Middle frontal gyrus (tissue), 1 donor: ENCODE measurements around the gene ATP6V0E2.
A peak's percentile ranks its signal among the peaks of the same experiment; 100 is the strongest.

ENCODE experiments used
- DNase-seq: peaks from one replicate; pipeline ENCODE4 v3.0.0-alpha.2; 2015; ENCODE audit warnings: low spot score; ENCODE audit errors: extremely low spot score

Gene ATP6V0E2

DNA sequence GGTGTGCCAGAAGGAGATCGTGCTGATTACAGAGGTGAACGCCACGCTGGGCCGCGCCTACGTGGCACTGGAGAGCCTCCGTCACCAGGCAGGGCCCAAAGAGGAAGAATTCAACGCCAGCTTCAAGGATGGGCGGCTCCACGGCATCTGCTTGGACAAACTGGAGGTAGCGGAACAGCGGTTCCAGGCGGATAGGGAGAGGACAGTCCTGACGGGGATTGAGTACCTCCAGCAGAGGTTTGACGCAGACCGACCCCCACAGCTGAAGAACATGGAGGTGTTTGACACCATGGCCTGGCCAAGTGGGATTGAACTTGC is 12.1 kb upstream of the ATP6V0E2 start:
- DNase-seq: no peak

DNA sequence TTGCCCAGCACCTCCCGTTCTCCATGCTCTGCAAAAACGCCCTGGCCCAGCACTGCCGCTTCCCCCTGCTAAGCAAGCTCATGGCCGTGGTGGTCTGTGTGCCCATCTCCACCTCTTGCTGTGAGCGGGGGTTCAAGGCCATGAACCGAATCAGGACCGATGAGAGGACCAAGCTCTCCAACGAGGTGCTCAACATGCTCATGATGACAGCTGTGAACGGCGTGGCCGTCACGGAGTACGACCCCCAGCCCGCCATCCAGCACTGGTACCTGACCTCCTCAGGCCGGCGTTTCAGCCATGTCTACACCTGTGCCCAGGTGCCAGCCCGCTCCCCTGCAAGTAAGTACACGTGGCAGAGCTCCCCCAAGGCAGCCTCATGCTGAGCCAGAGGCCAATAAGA is 11.6 kb upstream of the ATP6V0E2 start:
- no peak for DNase-seq

DNA sequence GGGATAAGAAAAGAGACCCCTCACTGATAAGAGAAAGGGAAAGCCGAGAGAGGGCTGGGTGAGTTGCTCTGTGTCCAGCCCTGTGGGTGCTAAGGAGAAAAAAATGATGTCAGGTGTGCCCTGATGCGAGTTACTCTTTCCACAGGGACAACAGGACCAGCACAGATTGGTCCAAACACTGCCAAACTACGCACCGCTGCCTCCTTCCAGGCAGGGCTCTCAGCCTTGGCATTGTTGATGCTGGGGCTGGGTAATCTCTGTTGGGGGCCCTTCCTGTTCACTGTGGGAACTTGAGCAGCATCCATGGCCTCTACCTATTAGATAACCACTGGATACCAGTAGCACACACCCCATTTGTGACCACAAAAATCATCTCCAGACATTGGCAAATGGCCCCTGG is 10.3 kb upstream of the ATP6V0E2 start:
- DNase-seq: no peak

DNA sequence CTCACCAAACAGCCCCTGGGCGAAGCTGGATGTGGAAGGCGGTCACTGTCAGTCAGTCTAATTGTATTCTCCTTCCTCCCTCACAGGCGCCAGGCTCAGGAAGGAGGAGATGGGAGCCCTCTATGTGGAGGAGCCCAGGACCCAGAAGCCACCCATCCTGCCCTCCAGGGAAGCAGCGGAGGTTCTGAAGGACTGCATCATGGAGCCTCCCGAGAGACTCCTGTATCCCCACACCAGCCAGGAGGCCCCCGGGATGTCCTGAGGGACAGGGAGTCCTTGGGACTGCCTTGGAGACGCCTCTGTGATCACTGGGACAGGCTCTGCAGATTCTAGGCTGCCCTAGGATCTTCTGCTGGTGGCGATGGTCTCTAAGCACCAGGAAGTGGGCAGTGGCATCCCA is 9.7 kb upstream of the ATP6V0E2 start:
- DNase-seq: no peak

DNA sequence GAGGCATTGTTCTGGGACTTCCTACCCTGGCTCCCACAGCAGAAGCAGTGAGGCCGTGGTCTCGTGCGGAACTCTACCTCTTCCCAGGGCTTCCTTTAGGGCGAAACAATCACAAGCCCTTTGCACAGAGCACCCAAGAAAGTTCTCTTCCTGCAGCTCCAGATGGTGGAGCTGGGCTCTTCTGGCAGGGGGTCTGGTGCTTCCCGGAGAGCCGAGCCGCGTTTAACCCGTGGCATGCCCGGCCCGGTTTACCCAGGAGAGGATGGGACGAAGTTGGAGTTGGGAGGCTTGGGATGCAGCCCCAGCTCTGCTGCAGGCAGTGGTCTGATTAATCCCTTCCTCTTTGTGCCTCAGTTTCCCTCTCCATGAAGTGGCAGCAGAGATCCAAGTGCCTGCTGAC is 9.0 kb upstream of the ATP6V0E2 start:
- no peak for DNase-seq

DNA sequence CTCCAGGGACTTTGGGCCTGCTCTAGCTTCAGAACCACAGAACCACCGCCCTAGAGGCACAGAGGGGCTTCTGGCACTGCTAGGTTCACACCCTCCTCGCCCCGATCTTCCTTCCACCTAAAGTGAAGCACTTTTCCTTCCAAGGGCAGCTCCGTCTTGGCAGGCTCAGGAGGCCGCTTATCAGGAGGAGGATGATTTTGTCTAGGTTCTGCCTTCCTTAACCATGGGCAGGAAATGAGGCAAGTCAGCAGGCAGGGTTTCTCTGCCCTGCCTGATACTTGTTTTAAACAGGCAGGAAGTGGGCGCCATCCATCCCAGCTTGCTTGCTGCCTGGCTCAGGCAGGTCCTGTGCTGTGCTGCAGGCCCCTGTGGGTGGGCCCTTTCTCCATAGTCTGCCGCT is 8.3 kb upstream of the ATP6V0E2 start:
- no peak for DNase-seq

DNA sequence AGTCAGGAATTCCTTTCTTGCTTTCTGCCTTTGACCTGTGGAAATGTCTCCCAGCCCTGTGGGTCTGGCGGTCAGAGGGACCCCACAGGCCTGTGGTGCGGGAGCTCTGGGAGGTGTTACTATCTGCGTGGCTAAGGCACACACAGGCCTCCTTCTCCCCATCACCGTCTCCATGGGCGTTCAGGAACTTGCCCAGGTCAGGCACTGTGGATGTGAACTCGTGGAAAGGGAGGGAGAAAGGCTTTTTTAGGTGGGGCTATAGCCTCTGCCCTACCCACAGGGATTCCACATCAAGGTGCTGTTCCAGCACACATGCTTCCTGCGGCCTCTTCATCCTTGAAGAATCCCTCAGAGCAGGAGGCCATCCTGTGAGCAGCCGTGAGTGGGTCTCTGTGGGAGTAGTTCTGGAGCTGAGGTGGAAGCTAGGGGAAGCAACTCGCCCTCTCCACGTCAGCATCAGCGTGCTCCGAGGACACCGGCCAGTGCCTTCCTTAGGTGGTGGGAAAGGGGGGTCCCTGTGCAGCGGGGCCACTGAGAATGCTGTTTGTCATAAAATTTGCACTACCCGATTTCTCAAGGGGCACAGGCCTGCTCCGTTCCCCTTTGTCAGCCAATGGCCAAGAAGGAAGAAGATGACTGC is 7.5 kb upstream of the ATP6V0E2 start:
- no peak for DNase-seq

DNA sequence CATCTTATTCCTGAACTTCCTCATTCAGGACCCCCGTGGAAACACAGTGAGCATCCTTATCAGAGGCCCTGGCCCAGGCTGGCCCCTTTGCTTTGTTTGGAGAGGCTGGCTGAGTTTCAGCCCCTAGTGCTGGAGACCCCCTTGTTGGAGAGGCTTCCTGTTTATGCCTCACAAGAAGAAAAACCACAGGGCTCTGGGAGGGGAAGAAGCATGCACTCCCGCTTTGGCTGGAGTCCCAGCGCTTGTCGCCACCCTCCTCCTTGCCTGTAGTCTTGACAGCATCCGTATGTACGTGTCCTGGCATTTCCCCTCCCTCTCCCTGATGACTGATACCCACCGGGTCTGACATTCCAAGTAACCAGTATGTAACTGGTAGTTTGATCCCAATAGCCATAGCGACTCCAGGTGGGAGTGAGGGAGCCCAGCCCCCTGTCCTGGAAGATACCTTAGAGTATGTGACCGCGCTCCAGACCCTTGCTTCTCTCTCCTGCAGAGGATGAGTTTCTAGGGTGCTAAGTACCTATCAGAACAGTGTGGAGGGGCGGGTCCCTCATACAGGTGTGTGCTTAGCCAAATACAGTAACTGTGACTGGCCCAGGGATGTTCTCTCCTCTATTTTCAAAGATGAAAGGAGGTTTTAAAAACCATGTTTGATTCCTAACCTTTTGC is 6.9 kb upstream of the ATP6V0E2 start:
- DNase-seq: no peak

DNA sequence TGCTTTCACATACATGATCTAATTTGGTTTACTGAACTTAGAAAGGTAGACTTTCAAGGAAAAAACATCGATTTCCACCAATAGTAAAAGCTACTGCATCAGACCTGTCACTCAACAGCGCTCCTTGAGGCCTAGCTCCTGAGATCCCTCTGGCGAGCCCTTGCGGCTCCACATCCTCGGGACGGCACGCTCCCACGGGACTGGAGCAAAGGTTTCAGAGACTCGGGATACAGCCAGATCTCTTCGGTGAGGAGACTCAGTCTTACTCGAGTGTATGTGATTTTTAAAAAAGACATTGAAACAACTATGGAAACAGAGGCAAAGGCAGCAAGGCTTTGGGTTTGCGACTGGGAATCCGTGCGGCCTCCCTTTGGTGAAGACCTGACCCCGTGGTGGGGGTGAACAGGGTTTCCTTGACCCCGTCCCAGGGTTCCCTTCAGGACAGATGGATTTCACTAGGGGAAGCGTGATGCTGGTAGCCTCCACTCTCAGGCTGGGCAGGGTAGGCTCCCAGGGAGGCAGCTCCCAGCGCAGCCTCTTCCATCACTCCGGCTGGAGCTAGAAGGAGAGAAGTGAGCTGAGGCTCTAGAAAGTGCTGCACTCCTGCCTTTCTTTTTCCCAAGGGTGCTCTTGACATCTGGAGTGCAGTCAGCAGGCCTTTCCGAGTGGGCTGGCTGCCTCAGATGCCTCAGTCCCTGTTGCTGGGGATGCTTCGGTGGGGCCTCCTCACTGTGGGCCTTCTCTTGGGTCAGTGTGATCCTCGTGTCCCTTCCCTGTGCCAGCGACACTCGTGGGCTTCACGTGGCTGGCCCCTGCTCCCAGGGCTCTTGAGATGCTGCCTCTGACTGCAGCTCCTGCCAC is 5.8 kb upstream of the ATP6V0E2 start:
- no peak for DNase-seq

DNA sequence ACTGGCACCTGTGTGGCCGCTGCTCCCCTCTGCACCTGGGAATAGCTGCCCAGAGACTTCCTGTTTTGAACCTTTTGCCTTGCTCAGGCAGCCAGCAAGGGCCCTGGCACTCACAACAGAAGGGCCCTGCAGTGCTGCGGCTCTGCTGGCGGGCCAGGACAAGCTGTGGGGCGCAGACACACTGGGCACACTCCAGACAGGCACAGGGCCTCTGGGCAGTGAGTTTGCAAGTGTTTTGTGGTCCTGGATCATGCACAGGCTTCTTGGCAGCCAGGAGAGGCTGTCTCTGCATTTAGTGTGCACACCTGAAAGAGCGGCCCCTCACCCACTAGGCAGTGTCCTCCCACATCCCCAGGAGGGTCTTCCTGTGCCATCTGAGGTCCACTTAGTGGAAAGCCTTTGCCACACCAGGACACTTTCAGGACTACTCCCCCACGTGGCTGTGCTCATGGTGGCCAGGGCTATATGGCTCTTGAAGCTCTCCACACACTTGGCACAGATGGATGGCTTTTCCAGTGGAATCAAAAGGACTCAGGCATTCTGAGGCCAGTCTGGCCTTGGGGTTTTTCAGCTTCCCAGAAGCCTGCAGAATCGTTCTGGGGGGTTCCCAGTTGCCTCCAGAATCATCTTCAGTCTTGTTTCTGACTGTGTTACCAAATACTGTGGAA is 5.0 kb upstream of the ATP6V0E2 start:
- no peak for DNase-seq

DNA sequence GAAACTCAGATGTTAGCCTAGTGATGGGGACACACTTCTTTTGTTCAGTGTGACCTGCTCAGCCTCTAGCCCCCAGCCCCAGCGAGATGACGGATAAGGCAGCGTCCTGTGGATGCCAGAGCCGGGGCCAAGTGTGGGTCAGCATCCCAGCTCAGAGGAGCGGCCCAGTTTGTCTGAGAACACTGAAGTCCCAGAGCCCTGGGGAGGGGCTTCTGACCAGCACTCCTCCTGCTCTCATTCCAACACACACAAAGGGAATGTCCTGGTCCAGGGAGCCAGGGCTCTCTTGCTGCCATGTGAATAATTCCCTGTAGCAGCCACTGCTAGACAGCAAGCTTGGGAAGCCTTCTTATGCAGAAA is 4.5 kb upstream of the ATP6V0E2 start:
- no peak for DNase-seq

DNA sequence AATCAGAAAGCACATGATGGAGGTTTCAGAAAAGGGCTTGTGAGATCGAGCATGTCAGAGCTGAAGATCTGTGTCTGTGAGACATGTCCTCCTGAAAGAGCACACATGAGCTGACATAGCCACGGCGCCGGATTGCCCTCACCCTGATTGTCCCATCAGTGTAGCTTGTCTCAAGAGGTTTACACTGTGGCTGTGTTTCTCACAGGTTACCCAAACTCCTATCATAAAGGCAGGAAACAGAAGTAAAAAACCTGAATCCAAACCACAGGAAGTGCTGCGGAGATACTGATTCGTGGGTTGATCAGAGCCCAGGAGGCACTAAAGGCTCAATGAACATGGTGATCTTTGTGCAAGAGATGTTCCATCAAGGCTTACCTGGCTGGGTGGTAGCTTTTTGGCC is 3.9 kb upstream of the ATP6V0E2 start:
- no peak for DNase-seq

DNA sequence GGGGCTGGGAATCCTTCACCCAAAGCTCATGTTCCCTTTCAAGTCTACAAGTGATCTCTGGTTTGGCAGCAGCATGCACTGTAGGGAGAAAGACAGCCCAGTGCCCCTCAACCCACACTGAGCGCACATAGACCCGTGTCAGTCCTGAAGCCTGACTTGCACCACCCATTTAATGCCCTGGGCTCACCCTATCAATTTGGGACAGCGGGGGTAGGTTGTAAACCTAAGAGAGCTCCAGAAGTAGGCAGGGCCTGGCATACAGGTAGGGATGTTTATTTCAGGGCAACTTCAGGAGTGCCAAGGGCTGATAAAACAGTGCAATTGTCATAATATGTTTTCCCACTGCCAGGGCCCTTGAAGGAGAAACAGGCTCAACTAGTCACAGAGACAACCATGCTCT is 3.5 kb upstream of the ATP6V0E2 start:
- DNase-seq: no peak

DNA sequence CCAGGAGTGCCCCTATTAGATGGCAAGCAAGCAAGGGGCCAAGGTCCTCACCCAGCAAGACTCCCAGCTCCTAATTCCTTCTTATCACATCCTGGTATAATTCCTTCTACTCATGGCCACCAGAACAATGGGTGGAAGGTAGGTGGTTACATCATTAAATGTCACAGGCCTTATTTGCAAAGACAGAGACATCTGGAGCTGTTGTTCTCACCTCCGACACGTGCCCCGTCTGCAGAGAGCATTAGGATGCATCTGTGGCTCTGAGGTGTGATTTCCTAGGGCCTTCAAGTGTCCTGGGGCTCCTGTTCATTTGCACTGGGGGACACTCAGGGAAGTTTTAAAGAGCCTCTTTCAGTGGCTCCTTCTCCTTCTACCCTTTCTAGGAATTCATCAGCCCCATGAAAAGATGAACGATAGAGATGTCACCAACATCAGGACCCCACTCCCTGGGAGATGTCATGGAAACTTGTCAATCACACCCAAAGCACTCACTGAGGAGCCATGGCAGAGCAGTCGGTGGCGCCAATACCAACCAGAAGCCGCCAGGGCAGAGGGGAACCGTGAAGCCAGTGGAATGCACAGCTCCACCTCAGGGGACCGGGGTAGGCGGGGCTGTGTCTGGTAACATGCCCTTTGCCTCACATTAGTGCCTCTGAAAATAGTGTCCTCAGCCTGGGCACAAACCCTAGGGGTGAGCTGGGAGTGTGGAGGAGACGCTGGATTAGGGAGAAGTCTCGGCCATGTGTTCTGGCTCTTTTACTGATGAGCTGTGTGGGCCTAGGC is 2.9 kb upstream of the ATP6V0E2 start:
- DNase-seq: no peak

DNA sequence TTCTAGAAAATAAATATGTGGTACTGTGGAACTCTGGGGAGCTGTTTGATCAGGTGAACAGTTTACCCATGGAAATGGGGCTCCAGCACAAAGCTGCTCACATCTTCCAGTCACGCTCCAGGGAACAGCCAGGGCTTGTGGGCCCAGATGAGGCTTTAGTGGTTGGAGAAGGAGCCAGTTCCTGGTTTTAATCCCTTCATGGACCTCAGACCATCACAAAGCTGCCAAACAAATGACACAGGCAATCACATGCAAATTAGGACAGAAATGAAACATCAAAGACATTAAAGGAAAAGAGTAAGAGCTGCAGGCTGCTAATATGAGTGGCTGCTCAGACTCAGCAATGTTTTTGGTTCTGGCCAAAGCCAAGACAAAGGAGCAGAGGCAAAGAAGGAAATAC is 2.2 kb upstream of the ATP6V0E2 start:
- DNase-seq: no peak

DNA sequence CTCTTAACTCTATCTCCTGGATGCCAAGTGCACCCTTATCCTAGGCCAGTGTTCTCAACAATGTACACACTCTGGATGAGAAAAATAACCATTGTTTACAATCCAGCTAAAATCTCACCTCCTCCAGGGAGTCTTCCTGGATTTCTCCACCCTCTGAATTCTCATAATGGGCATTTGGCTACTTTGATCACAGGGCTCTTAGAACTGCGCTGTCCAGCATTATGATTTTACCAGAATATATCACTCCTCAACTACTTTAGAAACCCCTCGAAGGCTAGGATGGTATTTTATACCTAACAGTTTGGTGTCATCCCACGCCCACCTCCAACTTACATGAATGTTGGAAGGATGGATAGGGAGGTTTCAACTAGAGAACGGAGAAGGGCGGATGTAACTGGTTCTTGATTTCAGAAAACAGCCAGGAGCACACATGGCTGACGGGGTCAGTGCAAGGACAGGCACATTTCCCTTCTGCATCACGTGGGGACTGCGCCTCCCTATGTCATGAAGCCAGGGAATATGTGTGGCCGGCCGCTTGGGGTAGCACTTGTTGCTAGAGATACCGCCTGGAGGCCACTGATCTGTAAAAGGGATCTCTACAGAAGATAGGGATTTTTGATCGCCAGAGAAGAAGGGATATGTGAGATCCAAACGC is 1.2 kb upstream of the ATP6V0E2 start:
- peak; percentile 48 for DNase-seq

DNA sequence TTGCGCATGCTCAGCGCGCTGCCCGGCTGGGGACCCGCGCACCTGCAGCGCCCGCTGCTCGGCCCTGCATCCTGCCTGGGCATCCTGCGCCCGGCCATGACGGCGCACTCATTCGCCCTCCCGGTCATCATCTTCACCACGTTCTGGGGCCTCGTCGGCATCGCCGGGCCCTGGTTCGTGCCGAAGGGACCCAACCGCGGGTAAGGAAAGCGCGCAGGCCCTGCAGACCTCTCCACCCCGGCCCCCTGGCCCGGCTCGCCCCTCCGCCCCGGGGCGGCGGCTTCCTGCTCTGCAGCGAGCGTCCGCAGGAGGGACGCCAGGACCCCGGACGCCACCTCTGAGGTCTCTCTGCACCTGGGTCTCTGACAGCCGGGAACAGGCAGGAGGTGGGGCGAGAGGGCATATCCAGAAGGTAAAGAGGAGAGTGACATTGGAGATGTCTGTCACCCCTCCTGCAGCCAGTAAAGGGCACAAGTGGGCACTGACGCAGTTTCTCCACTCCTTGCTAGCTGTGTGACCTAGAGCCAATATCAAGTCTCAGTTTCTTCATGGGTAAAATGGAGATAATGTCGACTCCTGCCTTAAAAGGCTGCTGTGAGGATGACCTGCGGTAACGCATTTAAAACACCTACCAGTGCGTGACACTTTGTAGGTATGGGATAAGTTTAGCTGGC is 338 bp downstream of the ATP6V0E2 start:
- no peak for DNase-seq

DNA sequence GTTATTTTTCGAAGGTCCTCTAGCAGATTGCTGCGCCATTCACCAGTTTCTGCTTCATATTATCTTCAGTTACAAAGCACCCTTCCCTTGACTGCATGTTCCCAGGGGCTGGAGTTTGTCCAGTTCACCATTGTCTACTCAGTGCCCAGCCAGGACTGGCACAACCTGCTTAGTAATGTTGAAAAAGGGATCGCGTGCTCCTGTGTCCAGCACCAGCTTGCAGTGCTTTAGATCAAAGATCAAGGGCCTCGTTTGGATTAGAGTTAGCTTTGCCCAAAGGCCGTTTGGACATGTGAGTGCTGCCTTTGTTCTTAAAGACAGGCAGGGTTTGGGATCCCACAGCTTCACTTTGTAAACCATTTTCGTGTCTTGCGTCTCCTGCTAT is 867 bp downstream of the ATP6V0E2 start:
- no peak for DNase-seq

DNA sequence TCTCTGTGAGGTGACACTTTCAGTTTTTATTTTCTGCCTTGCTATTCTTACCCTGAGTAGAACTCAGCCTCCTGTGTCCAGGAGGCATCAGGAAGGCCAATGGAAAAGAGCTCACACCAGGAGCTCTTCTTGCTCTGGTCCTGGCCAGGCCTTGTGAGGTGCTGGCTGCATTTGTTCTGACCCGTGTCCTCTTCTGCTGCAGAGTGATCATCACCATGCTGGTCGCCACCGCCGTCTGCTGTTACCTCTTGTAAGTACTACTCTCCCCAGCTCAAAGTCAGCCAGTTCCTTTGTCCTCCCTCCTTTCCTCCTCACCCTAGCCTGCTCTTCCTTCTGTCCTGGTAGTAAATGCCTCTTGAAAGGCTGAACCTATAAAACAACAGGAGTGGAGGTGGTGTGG is 1.6 kb downstream of the ATP6V0E2 start:
- no peak for DNase-seq

DNA sequence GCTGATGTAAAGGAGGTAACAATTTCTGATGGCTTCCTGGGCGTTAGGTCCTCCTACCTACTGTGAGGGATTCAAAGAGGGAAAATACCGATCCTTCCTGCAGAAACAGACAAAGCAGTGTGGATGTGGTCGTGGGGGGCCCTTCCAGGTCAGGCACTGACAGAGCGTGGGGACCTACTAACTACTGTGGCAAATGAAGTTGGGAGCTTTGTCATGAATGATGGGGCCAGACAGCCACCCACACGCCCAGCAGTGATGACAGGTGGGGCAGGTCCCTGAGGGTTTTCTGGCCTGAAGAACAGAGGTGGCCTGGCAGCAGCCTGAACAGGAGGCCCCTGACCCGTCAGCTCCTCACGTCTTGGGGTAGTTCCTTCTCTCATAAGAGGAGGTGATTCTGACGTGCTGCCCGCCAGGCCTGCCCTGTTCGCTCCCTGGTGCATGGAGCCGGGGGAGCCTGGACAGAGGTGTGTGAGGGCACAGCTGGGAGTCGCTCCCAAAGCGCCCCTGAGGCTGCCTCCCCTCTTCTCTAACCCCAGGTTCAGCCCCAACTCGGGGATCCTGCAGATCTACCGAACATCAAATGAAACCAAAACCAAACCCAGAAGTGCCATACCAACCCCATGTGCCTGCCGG is 4.2 kb downstream of the ATP6V0E2 start:
- DNase-seq: no peak
